OCI-LY1 (cell line): ENCODE data around the gene GALNT7.

Experiments
- CTCF ChIP-seq: fragments of 200-600 bp; sonication (generic), shearing (Covaris generic); IDR thresholded peaks from 2 replicates; pipeline ENCODE4 v1.5.1; 2017; ENCODE audit warnings: mild to moderate bottlenecking, antibody characterized with exemption, low read length, moderate library complexity, mixed read lengths
- EZH2 ChIP-seq: fragments of 200-600 bp; sonication (generic), shearing (Covaris generic); IDR thresholded peaks from 2 replicates; pipeline ENCODE4 v1.8.0; 2017; ENCODE audit warnings: borderline replicate concordance, mixed run types, mild to moderate bottlenecking, antibody characterized with exemption, low read length, moderate library complexity, mixed read lengths

- TF ChIP-seq CTCF: no peak
- TF ChIP-seq EZH2: no peak
Observed at GRCh38 chr4:173270312-173271027, 101.9 kb downstream of the GALNT7 start.
